Loucy (cell line): Measurements from ENCODE around the gene C16orf74.

ENCODE experiments used
- EZH2phosphoT487 ChIP-seq: fragments of 200-600 bp; IDR thresholded peaks from 2 replicates; pipeline ENCODE4 v1.6.1; 2018; ENCODE audit warnings: antibody characterized with exemption, mild to moderate bottlenecking, moderate library complexity, borderline replicate concordance
- TF ChIP-seq, protein P1 (sequence below): fragments of 200-600 bp; sonication (generic); conservative IDR thresholded peaks from 2 replicates; pipeline ENCODE4 v1.5.1; 2014; ENCODE audit warnings: mild to moderate bottlenecking, antibody characterized with exemption, low read length

DNA sequence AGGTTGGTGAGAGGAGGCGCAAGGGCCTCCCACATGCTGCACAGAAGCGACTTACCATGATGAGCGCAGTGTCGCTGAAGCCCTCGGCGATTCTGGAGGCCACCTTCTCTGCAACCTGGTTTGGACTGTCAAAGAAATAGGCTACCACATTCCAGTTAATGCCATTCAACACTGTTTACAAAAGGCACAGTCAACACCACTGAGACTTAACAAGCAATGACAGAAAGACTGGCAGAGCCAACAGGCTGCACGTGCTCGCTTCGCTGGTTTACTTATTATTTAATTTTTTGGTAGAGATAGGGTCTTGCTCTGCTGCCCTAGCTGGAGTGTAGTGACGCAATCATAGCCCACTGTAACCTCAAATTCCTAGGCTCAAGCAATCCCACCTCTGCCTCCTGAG is 30.3 kb upstream of the C16orf74 start:
- TF ChIP-seq, protein P1, sequence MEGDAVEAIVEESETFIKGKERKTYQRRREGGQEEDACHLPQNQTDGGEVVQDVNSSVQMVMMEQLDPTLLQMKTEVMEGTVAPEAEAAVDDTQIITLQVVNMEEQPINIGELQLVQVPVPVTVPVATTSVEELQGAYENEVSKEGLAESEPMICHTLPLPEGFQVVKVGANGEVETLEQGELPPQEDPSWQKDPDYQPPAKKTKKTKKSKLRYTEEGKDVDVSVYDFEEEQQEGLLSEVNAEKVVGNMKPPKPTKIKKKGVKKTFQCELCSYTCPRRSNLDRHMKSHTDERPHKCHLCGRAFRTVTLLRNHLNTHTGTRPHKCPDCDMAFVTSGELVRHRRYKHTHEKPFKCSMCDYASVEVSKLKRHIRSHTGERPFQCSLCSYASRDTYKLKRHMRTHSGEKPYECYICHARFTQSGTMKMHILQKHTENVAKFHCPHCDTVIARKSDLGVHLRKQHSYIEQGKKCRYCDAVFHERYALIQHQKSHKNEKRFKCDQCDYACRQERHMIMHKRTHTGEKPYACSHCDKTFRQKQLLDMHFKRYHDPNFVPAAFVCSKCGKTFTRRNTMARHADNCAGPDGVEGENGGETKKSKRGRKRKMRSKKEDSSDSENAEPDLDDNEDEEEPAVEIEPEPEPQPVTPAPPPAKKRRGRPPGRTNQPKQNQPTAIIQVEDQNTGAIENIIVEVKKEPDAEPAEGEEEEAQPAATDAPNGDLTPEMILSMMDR, result no peak
- TF ChIP-seq EZH2phosphoT487, result no peak
